SK-N-SH (cell line): Measurements from ENCODE around the gene BCL2L13.

ENCODE experiments used
- CHD2 ChIP-seq: fragments of 150-350 bp; IDR thresholded peaks from 2 replicates; pipeline ENCODE4 v1.6.1; 2018; ENCODE audit warnings: low read length; ENCODE audit not compliant: partially characterized antibody
- JUND ChIP-seq: IDR thresholded peaks from 2 replicates; pipeline ENCODE4 v1.4.0; 2012
- MEF2A ChIP-seq: IDR thresholded peaks from 2 replicates; pipeline ENCODE4 v1.4.0; 2012; ENCODE audit warnings: low read depth, borderline replicate concordance
- POLR2AphosphoS5 ChIP-seq: IDR thresholded peaks from 2 replicates; pipeline ENCODE4 v1.6.1; 2012; ENCODE audit warnings: low read depth, low read length
- YY1 ChIP-seq: IDR thresholded peaks from 2 replicates; pipeline ENCODE4 v1.4.0; 2012; ENCODE audit warnings: low read depth, mild to moderate bottlenecking
- TF ChIP-seq, protein P1 (sequence below): fragments of 200-600 bp; sonication (generic); IDR thresholded peaks from 2 replicates; pipeline ENCODE4 v1.6.1; 2017; ENCODE audit warnings: antibody characterized with exemption, mild to moderate bottlenecking, moderate library complexity

DNA sequence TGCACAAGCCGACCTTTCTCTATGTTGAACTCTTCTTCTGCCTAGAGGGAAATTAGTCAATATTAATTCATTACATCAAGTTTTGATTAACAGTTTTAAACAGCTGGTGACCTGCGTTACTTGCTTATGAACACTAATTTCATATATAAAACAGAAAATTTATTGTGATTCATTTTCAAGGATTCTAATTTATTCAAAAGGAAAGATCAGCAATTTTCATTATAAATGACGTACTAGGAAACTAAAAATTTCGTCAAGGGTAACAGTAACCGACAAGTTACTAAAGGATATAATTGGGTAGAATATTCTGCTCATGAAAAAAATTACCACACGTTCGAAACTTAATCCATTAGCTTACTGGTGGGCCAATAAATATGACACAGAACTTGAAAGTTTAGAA is 25.3 kb upstream of the BCL2L13 start:
- TF ChIP-seq, protein P1, sequence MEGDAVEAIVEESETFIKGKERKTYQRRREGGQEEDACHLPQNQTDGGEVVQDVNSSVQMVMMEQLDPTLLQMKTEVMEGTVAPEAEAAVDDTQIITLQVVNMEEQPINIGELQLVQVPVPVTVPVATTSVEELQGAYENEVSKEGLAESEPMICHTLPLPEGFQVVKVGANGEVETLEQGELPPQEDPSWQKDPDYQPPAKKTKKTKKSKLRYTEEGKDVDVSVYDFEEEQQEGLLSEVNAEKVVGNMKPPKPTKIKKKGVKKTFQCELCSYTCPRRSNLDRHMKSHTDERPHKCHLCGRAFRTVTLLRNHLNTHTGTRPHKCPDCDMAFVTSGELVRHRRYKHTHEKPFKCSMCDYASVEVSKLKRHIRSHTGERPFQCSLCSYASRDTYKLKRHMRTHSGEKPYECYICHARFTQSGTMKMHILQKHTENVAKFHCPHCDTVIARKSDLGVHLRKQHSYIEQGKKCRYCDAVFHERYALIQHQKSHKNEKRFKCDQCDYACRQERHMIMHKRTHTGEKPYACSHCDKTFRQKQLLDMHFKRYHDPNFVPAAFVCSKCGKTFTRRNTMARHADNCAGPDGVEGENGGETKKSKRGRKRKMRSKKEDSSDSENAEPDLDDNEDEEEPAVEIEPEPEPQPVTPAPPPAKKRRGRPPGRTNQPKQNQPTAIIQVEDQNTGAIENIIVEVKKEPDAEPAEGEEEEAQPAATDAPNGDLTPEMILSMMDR, result no peak
- TF ChIP-seq JUND, result no peak
- TF ChIP-seq MEF2A, result no peak
- TF ChIP-seq CHD2, result no peak
- TF ChIP-seq YY1, result no peak
- no peak for TF ChIP-seq POLR2AphosphoS5
